Fibroblast of gingiva (primary cell): Measurements from ENCODE around the gene ARAP2.

ENCODE experiments used
- DNase-seq: peaks from one replicate; pipeline ENCODE4 v3.0.0-alpha.2; 2011; ENCODE audit warnings: low read depth

ARAP2 gene

DNA sequence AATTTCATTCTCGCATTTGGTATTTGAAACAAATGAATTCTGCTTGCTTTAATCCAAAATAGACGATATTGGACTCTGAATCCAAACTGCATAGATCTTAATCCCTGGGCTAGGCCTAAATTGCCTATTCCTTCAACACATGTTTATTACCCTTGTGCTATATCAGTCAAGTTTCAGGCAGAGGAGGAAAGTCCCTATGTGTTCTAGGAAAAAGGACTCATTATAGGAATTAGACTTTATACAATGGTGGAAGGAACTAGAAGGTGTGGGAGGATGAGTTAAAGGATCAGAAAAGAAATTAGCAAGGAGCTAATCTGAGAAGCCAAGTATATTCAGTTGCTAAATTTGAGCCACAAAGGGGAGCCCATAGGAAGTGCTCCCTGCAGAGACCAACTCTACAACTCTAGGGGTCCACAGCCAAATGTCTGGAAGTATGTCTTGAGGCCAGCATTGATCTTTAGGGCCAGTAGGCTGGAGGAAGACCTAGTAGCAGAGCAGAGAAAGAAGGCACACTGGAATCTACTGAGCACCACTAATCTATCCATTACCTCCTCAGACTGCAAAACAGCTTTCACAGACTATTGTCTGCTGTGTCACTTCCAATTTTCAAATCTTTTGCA lies 20.0 kb upstream of the ARAP2 start:
- DNase-seq, result no peak

DNA sequence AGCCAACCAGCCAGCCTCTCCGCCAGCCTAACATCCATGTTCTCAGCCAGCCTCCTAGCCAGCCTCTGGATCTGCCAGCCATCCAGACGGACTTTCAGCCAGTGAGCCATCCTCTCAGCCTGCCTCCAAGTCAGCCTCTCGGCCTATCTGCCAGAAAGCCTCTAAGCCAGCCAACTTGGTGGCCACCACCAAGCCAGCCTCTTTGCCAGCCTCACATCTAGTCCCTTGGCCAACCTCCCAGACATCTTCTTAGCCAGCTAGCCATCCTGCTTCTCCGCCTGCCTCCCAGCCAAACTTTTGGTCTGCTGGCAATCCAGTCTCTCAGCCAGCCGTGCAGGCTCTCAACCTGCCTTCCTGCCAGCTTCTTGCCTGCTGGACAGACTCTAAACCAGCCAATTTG lies 16.4 kb upstream of the ARAP2 start:
- DNase-seq, result no peak

DNA sequence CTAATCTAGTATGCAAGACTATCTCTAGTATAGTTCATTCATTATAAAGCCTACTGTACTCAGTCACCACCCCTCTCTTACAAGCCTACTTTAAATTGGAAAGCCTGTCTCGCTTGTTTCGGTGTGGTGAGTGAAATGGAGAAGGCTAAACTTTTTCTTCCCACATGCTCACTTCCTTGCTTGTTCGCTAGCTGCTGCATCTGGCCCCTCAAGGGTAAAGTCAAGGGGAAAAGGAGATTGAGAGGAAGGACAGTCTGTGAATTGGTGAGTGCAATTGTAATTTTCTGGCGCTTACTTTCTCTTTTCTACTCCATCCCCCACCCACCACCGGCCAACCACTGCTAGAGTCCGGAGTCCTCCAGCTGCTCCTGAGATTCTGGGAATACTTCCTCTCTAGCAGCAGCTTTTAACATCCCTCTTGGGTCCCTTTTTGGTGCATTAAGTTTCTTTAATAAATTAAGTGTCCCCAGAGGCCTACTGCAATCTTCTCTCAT lies 12.1 kb upstream of the ARAP2 start:
- DNase-seq, result no peak

DNA sequence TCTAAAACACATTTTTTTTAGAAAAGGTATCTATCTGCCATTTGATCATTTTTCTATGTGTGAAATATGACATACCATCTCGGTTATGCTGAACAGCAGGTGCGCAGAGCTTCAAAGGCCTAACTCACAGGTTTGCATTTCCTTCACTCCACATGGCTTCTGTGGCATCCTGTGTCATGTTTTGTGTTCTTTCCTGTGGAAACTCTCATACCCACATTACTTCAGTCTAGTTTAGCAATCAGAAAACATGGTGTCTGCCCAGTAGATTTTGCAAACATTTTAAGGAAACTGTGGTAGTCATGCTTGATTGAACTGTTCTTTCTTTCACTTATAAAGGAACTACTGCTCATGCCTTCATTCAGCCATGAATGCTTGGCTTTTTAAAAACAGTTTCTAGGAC lies 11.3 kb upstream of the ARAP2 start:
- DNase-seq, result no peak

DNA sequence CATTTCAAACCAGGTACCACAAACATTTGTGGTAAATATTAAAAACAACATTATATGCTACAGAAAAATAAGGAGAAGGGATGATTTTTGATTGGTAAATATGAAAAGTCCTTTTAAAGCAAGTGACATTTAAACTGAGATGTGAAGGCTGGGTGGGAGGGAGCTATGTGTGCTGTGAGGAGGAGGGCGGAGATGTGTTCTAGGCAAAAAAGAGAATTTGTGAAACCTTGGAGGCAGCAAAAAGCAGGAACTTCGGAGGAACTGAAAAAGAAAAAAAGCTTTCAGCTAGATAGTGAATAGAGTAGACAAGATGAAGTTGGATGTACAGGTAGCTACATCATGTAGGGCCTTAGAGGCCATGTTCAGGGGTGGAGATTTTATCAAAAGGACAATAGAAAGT lies 10.1 kb upstream of the ARAP2 start:
- no peak for DNase-seq

DNA sequence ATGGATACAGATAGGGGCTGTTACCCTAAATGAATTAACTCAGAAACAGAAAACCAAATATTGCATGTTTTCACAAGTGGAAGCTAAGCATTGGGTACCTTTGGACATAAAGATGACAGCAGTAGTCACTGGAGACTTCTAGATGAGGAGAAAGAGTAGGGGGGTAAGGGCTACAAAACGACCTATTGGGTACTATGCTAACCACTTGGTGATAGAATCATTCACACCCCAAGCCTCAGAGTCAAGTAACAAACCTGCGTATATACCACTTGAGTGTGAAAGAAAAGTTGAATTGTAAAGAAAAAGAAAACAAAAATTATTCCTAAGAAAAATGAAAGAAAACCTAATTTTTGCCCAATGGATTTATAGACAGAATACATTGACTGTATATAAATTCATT lies 7.7 kb upstream of the ARAP2 start:
- DNase-seq, result no peak

DNA sequence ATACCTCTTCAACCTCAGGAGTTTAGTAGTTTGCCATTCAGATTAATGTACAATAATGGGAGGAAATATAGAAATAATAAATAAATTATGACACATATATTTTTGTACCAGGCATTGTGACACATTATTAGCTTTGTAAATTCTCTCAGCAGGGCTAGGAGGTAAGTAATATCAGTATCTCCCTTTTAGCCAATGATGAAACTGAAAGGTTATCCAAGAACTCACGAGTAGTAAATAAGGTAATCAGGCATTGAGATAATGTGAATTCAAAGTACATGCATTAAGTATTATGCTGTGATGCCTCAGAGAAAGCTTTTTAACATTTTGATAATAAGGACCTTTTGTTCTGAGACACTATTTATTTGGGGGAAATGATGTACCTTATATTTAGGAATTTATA lies 5.3 kb upstream of the ARAP2 start:
- DNase-seq, result no peak

DNA sequence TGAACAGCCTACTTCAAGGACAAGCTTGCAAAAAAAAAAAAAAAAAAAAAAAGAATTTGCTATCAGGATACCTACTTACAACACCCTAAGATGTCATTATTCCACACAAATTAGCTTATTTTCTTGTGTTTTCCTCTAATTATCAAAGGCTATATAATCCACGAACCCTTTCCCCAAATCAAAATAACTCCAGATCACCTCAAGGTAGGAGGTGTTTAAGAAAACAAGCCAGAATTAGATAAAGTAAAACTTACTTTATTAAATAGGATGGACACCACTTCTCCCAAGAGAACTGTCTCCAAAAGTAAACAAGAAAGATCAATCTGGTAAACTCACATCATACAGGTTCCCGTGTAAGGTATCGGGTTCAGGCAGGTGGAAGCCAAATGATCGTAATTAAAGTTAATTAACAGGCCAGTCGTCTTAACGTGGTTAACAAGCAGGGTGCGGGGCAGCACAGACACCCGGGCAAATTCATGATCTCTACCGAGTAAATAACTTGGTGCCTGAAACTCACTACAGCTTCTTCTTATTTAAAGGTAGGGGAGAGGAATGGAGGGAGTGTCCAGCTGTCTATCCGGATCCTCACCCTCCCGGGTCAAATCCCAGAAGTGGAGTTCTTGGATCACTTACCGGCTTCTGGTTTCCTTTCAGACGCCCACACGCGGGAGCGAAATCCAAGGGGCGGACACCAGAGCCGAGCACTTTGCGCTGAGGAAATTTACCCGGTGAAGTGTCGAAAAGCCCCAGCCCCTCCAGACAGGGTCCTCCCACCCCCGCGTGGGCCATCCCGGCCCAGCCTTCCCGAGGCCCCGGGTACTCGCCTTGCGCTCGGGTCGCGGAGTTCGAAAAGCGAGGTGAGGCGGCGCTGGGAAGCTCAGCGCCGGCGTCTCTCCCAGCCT lies 708 bp downstream of the ARAP2 start:
- DNase-seq, result no peak

DNA sequence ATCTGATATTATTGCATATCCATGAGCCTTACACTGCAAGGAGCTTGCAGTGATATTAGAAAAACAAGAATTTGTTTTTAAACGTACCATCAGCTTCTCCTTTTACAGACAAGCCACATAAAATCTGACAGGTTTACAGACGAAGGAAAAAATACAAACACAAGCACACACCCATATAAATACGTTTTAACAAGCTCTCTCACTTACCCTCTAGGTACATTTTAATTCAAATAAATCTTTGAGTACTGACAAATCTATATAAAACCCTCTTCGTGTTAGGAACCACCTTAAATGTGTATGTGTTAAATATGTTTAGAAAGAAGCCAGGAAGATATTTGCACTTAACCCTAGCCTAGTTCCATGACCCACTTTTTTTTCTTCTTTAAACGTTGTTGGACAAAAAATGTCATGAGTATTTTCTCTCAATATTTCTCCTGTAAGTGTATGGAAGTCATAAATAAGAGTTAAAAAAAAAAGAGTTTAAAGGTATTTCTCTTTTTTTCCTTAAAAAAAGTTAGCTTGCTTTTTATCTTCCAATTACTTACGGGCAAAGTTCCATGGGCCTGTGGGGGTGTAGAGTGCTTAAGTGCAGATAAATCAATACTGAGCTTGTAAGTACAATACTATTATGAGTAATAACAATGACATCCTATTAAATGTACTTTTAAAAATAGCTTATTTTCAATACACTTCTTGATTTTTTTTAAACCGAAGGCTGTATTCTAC lies 1.5 kb downstream of the ARAP2 start:
- DNase-seq, result no peak

DNA sequence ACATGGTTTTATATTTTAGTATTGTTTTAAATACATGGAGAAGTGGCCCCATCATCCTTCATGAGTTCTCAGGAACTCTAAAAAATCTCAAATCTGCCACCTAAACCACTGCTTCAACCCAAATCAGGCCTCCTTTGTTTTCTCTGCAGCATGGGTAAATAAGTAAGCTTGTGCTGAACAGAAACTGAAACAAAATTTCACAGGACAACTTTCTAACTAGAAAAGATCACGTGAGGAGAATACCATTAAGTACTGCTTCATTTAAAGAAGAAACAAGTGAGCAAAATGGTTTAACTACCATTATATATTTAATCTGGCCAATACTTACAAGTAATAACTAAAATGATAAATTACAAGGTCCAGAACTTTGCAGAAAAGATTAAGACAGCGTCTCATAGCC lies 2.5 kb downstream of the ARAP2 start:
- DNase-seq, result no peak

DNA sequence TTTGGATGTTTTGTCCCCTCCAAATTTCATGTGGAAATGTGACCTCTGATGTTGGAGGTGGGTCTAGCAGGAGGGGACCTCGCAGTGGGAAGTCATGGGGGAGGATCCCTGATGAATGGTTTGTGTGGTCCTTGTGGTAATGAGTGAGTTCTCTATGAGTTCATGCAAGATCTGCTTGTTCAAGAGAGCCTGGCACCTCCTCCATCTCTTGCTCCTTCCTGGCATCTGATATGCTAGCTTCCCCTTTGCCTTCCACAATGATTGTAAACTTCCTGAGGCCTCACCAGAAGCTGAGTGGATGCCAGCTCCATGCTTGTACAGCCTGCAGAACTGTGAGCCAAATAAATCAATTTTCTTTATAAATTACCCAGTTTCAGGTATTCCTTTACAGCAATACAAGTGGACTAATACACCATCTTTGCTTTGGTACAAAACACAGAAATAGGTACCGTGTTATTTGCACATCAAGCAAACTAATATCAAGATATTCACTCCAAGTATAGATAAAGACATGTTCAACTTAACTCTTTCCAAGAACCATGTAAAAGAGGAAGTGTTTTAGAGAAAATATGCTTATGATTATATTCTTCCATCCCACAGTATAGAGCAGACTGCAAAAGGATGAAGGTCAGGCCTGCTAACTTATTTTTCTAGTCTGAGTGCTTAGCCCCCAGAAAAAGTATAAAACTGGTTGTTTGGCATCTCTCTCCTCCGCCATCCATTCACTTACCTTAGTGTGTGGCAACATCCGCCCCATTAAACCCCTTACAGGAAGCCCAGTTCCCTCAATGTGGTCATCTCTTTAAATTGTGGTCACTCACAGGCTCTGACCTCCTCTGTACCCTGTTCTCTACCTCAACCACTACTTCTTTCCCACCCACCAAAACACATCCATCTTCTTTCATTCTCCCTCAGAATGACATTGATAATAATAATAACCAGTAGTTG lies 6.7 kb downstream of the ARAP2 start:
- DNase-seq, result no peak

DNA sequence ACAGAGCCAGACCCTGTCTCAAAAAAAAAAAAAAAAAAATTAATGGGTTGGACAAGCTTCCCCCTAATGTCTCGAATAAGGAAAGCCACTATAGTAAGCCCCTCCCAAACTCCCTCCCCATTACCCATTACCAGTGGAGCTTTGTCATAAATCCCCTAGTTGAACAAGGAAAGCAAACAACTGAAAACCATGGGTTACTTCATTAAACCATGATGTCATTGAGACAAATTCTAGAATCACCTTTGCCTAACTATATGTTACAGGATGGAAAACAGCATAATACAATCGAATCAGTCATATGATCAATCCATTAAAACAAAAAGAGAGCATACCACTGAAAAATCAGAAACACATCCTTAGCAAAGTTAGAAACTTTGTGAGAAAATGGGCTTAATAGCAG lies 8.2 kb downstream of the ARAP2 start:
- no peak for DNase-seq

DNA sequence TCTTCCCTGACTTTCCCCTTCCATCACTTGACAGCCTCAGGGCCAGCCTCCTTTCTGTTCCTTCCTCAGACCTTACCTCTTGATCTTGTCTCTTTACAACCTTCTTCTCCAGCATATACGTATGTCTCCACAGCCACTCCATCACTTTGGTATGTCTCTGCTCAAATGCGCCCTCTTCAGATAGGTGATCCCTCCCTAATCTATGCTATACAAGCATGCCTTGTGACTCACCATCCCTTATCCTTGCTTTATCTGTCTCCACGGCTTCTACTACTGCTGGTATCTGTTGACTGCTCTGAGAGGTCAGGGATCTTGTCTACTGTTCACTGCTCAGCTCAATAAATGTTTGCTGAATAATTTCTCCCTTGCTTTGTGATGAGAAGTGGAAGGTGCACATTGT lies 9.0 kb downstream of the ARAP2 start:
- DNase-seq, result no peak

DNA sequence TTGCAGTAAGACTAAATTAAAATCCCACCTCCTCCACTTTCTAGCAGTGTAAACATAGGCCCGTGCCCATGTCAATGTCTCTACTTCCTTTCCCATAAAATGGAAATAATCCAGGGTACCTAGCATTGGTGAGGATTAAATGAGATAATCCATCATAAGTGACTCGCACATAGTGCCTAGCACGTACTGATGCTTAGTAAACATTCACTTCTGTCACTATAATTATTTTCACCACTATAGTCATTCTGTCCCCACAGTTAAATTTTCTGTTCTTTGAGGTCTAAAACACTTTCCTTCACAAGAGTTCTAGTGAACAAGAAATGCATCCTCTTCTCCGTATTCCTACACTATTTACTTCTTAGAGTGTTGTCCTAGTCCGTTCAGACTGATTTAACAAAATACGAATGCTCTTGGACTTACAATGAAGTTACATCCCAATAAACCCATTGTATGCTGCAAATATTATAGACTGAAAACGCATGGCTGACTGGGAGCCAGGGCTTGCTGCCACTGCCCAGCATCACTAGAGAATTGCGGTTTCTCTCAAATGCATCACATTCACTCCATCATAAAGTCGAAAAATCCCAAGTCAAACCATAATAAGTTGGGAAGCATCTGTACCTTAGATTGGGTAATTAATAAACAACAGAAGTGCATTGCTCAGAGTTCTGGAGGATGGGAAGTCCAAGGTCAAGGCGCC lies 10.6 kb downstream of the ARAP2 start:
- DNase-seq, result no peak

DNA sequence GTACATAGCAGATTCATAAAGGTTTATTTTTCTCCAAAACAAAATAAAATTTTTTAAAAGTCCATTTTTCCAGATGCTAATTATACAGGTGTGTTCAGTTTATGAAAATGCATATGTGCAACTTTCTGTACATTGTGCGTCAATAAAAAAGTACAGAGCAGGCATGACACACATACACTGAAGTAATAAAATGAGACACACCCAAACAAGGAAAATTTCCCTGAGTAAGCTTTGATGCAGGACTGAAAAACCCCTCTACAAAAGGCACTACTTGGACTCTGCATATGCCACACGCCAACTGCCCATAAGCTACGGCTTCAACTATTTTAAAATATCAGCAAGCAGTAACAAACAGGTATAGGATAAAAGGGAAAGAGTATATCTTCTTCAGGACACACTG lies 13.8 kb downstream of the ARAP2 start:
- DNase-seq, result no peak

DNA sequence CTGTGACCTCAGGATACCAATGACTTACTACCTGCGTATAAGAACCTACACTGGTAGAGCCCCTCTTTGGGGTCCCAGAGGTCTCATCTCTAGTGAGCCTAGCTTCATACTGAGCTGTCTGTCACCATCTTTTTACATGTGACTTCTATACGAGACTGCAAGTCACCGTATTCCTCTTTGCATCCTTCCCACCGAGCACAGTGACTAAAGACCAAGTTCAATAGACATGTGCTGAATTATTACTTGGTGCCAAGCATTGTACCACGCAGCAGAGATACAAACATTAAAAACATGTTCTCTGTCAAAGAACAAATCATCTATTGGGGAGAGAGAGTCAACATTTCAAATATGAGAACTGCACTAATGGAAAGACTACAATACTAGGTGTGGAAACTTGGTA lies 16.4 kb downstream of the ARAP2 start:
- no peak for DNase-seq

DNA sequence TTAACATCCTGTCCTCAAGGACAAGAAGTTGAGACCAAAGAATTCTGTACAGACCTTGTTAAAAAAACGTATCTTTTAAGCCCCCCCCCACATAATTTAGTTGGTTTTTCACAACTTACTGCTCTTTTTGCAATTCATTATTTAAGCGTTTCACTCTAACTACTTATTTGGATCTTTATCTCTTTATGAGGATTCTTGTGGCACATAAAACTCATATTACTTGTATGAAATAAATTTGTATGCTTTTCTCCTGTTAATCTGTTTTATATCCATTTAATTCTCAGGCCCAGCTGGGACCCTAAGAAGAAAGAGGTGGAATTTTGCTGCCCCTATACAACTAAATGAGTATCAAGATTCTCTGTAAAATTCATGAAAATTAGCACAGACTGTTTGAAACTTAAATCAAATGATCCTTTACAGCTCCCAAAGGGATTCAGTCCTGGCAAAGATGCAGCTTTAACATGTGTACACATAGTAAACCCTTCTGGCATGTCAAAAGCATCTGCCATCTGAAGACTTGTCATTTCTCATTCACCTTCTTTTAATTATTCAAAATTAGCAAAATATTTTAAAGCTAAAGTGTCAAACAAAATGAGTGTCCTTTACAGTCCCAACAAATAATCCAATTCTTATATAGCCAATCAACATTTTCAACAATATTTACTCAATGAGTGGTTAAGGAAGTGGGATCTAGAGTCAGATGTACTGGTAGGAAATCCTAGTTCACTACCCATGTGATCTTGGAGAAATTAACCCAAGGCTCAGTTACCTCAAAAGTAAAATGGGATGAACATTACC lies 17.7 kb downstream of the ARAP2 start:
- no peak for DNase-seq

DNA sequence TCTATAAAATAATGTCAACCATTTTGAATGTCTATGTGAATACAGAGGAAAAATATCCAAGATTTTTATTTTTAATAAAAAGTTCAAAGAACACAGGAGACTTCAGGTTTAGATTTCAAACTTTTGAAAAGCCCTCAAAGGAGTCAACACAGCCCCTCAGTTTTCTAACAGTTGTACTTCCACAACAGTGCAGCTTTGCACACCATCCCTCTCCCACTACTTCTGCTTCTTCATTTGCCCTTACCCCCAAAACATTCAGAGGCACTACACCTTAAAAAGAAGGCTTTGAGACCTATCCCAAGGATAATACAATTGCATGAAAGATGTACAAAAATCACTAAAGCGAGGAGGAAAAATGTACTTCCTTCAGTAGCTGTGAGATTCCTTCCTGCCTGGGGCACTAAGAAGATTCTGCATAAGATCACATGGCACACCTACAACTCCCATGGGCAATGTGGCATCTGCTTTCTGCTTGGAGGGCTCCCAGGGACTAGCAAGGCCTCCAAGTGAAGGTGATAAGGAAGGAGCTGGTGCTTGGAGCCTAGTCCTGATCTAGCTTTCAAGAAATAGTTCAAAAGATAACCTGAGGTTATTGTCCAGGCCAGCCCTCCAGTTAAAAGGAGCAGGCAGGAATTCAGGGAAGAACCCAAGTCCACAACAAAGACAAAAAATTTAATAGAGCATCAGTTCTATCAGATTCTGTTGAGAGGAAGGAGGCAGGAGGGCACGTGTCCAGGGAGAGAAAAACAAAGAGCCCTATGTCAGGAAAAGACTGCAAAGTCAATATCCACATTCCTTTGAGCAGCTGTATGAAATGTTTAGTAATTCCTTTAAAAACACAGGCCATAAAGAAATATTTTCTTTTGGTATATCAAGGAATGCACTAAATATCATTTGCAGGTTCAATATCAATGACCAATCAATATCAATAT lies 19.1 kb downstream of the ARAP2 start:
- DNase-seq, result no peak

DNA sequence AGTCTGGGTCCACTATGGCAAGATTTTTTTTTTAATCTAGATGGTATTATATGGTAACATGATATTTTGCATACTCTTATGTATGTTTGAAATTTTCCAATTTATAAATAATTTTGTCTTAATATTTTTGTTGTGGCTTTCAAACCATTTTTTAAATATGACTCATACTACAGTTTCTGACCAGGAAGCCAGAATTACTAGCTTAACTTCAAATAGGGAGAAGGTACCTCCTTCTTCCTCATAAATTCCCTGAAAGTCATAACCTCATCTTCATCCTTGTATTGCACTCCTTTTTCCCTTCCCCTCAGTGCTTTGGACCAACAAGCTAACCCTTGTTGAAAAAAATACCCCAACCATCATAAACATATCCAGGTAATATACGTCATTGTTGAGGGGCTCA lies 21.6 kb downstream of the ARAP2 start:
- no peak for DNase-seq
